GM19240 (cell line): Measurements from ENCODE around the gene GLT1D1.
"Not testable (repeated sequence)": the region's sequence is repeated elsewhere in the genome, so short reads cannot be mapped to it uniquely, and the experiment has no call there.

ENCODE experiments used
- DNase-seq: peaks from one replicate; pipeline ENCODE4 v3.0.0; 2011; ENCODE audit warnings: low spot score; ENCODE audit not compliant: insufficient read length

The GLT1D1 gene

GRCh38 chr12:128820253-128820652, 33.0 kb upstream of the GLT1D1 start:
- DNase-seq: no peak

- peak; percentile 73 for DNase-seq
Observed at GRCh38 chr12:128820723-128821432, 32.4 kb upstream of the GLT1D1 start.

- DNase-seq: no peak
Observed at GRCh38 chr12:128823216-128823915, 29.9 kb upstream of the GLT1D1 start.

GRCh38 chr12:128823916-128824839, 29.1 kb upstream of the GLT1D1 start, which contains the start of gene SLC15A4:
Gene SLC15A4, minus strand, starts transcription at chr12:128823958. Its CDS starts 15 bp downstream, at chr12:128823943.
- peak; percentile 97 for DNase-seq

- DNase-seq: no peak
Observed at GRCh38 chr12:128825835-128826234, 27.4 kb upstream of the GLT1D1 start.

- DNase-seq: no peak
Observed at GRCh38 chr12:128827724-128828123, 25.6 kb upstream of the GLT1D1 start.

- peak; percentile 70 for DNase-seq
Observed at GRCh38 chr12:128829861-128830504, 23.3 kb upstream of the GLT1D1 start.

- DNase-seq: no peak
Observed at GRCh38 chr12:128830505-128830893, 22.8 kb upstream of the GLT1D1 start.

- DNase-seq: no peak
Observed at GRCh38 chr12:128833418-128833817, 19.9 kb upstream of the GLT1D1 start.

- not testable (repeated sequence) for DNase-seq
Observed at GRCh38 chr12:128839885-128840284, 13.4 kb upstream of the GLT1D1 start.

GRCh38 chr12:128840862-128841468, 12.3 kb upstream of the GLT1D1 start:
- DNase-seq: no peak

GRCh38 chr12:128842579-128842978, 10.7 kb upstream of the GLT1D1 start:
- no peak for DNase-seq

- no peak for DNase-seq
Observed at GRCh38 chr12:128843538-128843937, 9.7 kb upstream of the GLT1D1 start.

- DNase-seq: no peak
Observed at GRCh38 chr12:128844031-128844635, 9.1 kb upstream of the GLT1D1 start.

- DNase-seq: not testable (repeated sequence)
Observed at GRCh38 chr12:128846671-128847070, 6.6 kb upstream of the GLT1D1 start.

GRCh38 chr12:128848371-128848770, 4.9 kb upstream of the GLT1D1 start:
- no peak for DNase-seq

GRCh38 chr12:128849806-128850205, 3.5 kb upstream of the GLT1D1 start:
- DNase-seq: not testable (repeated sequence)

GRCh38 chr12:128850400-128850799, 2.9 kb upstream of the GLT1D1 start:
- no peak for DNase-seq

- DNase-seq: not testable (repeated sequence)
Observed at GRCh38 chr12:128851429-128851828, 1.8 kb upstream of the GLT1D1 start.

GRCh38 chr12:128852026-128852698, 1.1 kb upstream of the GLT1D1 start:
- no peak for DNase-seq
